ENCODE data around the gene CCDC91.
A peak's percentile ranks its signal among the peaks of the same experiment; 100 is the strongest.

CCDC91 gene

GRCh38 chr12:28167981-28168485, 22.2 kb upstream of the CCDC91 start:
- H3K36me3 ChIP-seq = no peaks in the 10 kb centered on the region
- no peak overlapping the region for H3K4me3 ChIP-seq (ENCODE audit: low read depth, low read length)
- no peak for DNase-seq
- H3K4me1 ChIP-seq = no peaks in the 10 kb centered on the region
- no peaks in the 10 kb centered on the region for H3K27me3 ChIP-seq
- no peak for TF ChIP-seq CTCF (IDR thresholded peaks at IDR 0.05; ENCODE audit: low read depth, low read length)
- H3K9me3 ChIP-seq = no peaks in the 10 kb centered on the region

GRCh38 chr12:28171356-28172060, 18.7 kb upstream of the CCDC91 start:
- Histone ChIP-seq H3K27me3 (no peaks in the 10 kb centered on the region), H3K36me3 (no peaks in the 10 kb centered on the region), H3K4me3 (ENCODE audit: low read depth, low read length) (no peak overlapping the region), H3K9me3 (no peaks in the 10 kb centered on the region), H3K4me1 (no peaks in the 10 kb centered on the region)
- TF ChIP-seq CTCF (IDR thresholded peaks at IDR 0.05; ENCODE audit: low read depth, low read length) = no peak
- DNase-seq = no peak

GRCh38 chr12:28172434-28173030, 17.7 kb upstream of the CCDC91 start:
- TF ChIP-seq CTCF (IDR thresholded peaks at IDR 0.05; ENCODE audit: low read depth, low read length) = peak; percentile 84
- Histone ChIP-seq H3K36me3 (no peaks in the 10 kb centered on the region), H3K4me3 (ENCODE audit: low read depth, low read length) (no peak overlapping the region), H3K27me3 (no peaks in the 10 kb centered on the region), H3K9me3 (no peaks in the 10 kb centered on the region), H3K4me1 (peaks cover 3% of the 10 kb centered on the region; the same call in 1 of the 2 replicates)
- peak; percentile 42 for DNase-seq

- Histone ChIP-seq H3K4me1 (peaks cover 3% of the 10 kb centered on the region; the same call in 1 of the 2 replicates), H3K4me3 (ENCODE audit: low read depth, low read length) (no peak overlapping the region), H3K9me3 (no peaks in the 10 kb centered on the region), H3K27me3 (no peaks in the 10 kb centered on the region), H3K36me3 (no peaks in the 10 kb centered on the region)
- no peak for TF ChIP-seq CTCF (IDR thresholded peaks at IDR 0.05; ENCODE audit: low read depth, low read length)
- no peak for DNase-seq
Observed at GRCh38 chr12:28173440-28173839, 16.8 kb upstream of the CCDC91 start.

GRCh38 chr12:28175098-28175589, 15.1 kb upstream of the CCDC91 start:
- H3K27me3 ChIP-seq = no peaks in the 10 kb centered on the region
- H3K36me3 ChIP-seq = no peaks in the 10 kb centered on the region
- no peak for TF ChIP-seq CTCF (IDR thresholded peaks at IDR 0.05; ENCODE audit: low read depth, low read length)

GRCh38 chr12:28176295-28176694, 14.0 kb upstream of the CCDC91 start:
- H3K27me3 ChIP-seq = no peaks in the 10 kb centered on the region
- TF ChIP-seq CTCF (IDR thresholded peaks at IDR 0.05; ENCODE audit: low read depth, low read length) = no peak

More at GRCh38 chr12:28175098-28175589, 15.1 kb upstream of the CCDC91 start:
- no peak for DNase-seq
- H3K4me1 ChIP-seq = peaks cover 3% of the 10 kb centered on the region; the same call in 1 of the 2 replicates
- H3K4me3 ChIP-seq (ENCODE audit: low read depth, low read length) = no peak overlapping the region
- no peaks in the 10 kb centered on the region for H3K9me3 ChIP-seq

More at GRCh38 chr12:28176295-28176694, 14.0 kb upstream of the CCDC91 start:
- no peak overlapping the region for H3K4me3 ChIP-seq (ENCODE audit: low read depth, low read length)
- DNase-seq = no peak
- H3K9me3 ChIP-seq = no peaks in the 10 kb centered on the region
- H3K4me1 ChIP-seq = peaks cover 3% of the 10 kb centered on the region; the same call in 1 of the 2 replicates
- no peaks in the 10 kb centered on the region for H3K36me3 ChIP-seq
